DND-41 (cell line): Measurements from ENCODE around the gene CFAP54.

Experiments
- ATAC-seq: fragments of 200-7000 bp; cut with Tn5 transposase; 3 replicates; pipeline ENCODE4 v1.9.1; 2021; ENCODE audit warnings: low read depth; ENCODE audit not compliant: insufficient read depth
- DNase-seq: peaks from one replicate; pipeline ENCODE4 v3.0.0-alpha.2; 2020
- H2AFZ ChIP-seq: 2 replicates; pipeline ENCODE4 v1.6.0; 2012; ENCODE audit warnings: low read depth, low read length
- H3K27ac ChIP-seq: 2 replicates; pipeline ENCODE4 v1.5.1; 2012; ENCODE audit warnings: low read length, inconsistent platforms
- H3K27me3 ChIP-seq: fragments of 200-600 bp; sonication (generic); 2 replicates; pipeline ENCODE4 v1.6.0; 2012; ENCODE audit warnings: low read length, mild to moderate bottlenecking, inconsistent platforms; ENCODE audit not compliant: insufficient read depth, poor library complexity
- H3K36me3 ChIP-seq: 2 replicates; pipeline ENCODE4 v1.5.1; 2012; ENCODE audit warnings: low read length, inconsistent platforms; ENCODE audit not compliant: insufficient read depth
- H3K4me1 ChIP-seq: 2 replicates; pipeline ENCODE4 v1.5.1; 2012; ENCODE audit warnings: mild to moderate bottlenecking, low read length; ENCODE audit not compliant: insufficient read depth
- H3K4me2 ChIP-seq: 2 replicates; pipeline ENCODE4 v1.6.0; 2012; ENCODE audit warnings: mild to moderate bottlenecking, moderate library complexity, low read length, inconsistent platforms; ENCODE audit not compliant: insufficient read depth
- H3K4me3 ChIP-seq, 2 experiments: fragments of 200-600 bp in 1 of 2; shearing (Covaris generic) in 1 of 2; 2 replicates each; pipeline ENCODE4 v1.5.1; 2012 to 2016; ENCODE audit warnings: inconsistent platforms in 2 of 2, low read length in 2 of 2, mild to moderate bottlenecking in 2 of 2, low read depth in 1 of 2, moderate library complexity in 1 of 2
- H3K79me2 ChIP-seq: 2 replicates; pipeline ENCODE4 v1.6.0; 2012; ENCODE audit warnings: low read length, inconsistent platforms; ENCODE audit not compliant: insufficient read depth
- H3K9ac ChIP-seq: 2 replicates; pipeline ENCODE4 v1.6.0; 2012; ENCODE audit warnings: low read depth, mild to moderate bottlenecking, inconsistent platforms, low read length, moderate library complexity
- H3K9me3 ChIP-seq: 2 replicates; pipeline ENCODE4 v1.5.1; 2012; ENCODE audit warnings: low read length, moderate library complexity, mild to moderate bottlenecking, inconsistent platforms; ENCODE audit not compliant: insufficient read depth, severe bottlenecking
- H4K20me1 ChIP-seq: 2 replicates; pipeline ENCODE4 v1.6.0; 2012; ENCODE audit warnings: low read length; ENCODE audit not compliant: insufficient read depth
- EZH2 ChIP-seq: IDR thresholded peaks from 3 replicates; pipeline ENCODE4 v1.6.1; 2012; ENCODE audit warnings: borderline replicate concordance, low read depth, mild to moderate bottlenecking, moderate library complexity, low read length, inconsistent platforms; ENCODE audit not compliant: severe bottlenecking
- TF ChIP-seq, protein P1 (sequence below): IDR thresholded peaks from 2 replicates; pipeline ENCODE4 v1.5.1; 2012; ENCODE audit warnings: borderline replicate concordance, low read length, moderate library complexity, mild to moderate bottlenecking; ENCODE audit not compliant: poor library complexity, severe bottlenecking; ENCODE audit errors: extremely low read depth

CFAP54 gene

GRCh38 chr12:96548384-96548783, 59.0 kb downstream of the CFAP54 start:
- H2AFZ ChIP-seq = no peak overlapping the region; the same call in 1 of the 2 replicates
- no peak overlapping the region for H3K27ac ChIP-seq
- H3K9ac ChIP-seq = no peak overlapping the region
- H3K27me3 ChIP-seq = no peaks in the 10 kb centered on the region
- no peak overlapping the region for H3K4me2 ChIP-seq
- no peaks in the 10 kb centered on the region for H3K4me1 ChIP-seq
- H3K79me2 ChIP-seq = no peaks in the 10 kb centered on the region
- H4K20me1 ChIP-seq = no peaks in the 10 kb centered on the region
- TF ChIP-seq, protein P1, sequence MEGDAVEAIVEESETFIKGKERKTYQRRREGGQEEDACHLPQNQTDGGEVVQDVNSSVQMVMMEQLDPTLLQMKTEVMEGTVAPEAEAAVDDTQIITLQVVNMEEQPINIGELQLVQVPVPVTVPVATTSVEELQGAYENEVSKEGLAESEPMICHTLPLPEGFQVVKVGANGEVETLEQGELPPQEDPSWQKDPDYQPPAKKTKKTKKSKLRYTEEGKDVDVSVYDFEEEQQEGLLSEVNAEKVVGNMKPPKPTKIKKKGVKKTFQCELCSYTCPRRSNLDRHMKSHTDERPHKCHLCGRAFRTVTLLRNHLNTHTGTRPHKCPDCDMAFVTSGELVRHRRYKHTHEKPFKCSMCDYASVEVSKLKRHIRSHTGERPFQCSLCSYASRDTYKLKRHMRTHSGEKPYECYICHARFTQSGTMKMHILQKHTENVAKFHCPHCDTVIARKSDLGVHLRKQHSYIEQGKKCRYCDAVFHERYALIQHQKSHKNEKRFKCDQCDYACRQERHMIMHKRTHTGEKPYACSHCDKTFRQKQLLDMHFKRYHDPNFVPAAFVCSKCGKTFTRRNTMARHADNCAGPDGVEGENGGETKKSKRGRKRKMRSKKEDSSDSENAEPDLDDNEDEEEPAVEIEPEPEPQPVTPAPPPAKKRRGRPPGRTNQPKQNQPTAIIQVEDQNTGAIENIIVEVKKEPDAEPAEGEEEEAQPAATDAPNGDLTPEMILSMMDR = no peak
- TF ChIP-seq EZH2 = no peak
- no peaks in the 10 kb centered on the region for H3K9me3 ChIP-seq
- ATAC-seq = no peak
- no peak overlapping the region for H3K4me3 ChIP-seq
- no peak for DNase-seq
- H3K36me3 ChIP-seq = no peaks in the 10 kb centered on the region

DNA sequence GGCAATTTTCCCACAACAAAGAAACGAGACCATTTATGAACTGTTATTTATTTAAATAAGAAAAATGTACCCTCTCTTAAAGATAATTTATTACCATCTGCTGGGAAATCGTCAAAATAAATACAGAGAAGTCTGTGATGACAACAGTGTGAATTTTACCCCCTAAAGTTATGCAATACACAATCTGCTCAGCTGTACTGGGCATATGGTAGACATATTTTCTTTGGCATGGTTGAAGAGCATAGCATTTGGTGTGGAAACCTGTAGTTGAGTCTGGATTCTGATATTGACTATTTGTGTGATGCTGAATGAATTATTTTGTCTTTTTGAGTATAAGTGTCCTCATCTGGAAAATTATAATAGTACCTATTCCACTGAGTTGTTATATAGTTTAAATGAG, 60.0 kb downstream of the CFAP54 start:
- H3K9ac ChIP-seq = no peak overlapping the region

DNA sequence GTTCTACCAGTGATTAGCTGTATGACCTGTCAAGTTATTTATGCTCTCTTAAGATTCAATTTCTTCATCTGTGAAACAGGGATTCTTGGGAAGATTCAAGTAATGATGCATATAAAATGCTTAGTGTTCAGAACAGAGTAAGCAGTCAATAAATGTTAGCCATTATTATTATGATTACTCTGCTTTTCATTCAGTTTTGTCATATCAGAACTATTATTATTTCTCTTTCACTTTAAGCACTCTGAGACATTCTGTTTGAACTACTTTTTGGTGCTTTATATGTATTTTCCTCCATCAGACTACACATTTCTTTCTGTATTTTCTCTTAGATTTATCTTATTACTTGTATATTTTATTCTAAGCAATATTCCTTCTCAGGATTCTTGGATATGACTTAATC, 81.2 kb downstream of the CFAP54 start:
- TF ChIP-seq, protein P1 = no peak
- TF ChIP-seq EZH2 = no peak
- H3K9me3 ChIP-seq = no peaks in the 10 kb centered on the region
- no peaks in the 10 kb centered on the region for H4K20me1 ChIP-seq
- no peaks in the 10 kb centered on the region for H3K27me3 ChIP-seq
- no peaks in the 10 kb centered on the region for H3K4me1 ChIP-seq
- no peak overlapping the region for H3K27ac ChIP-seq
- H3K79me2 ChIP-seq = no peaks in the 10 kb centered on the region
- H3K9ac ChIP-seq = no peak overlapping the region
- H3K4me3 ChIP-seq = no peak overlapping the region
- ATAC-seq (no peak), DNase-seq (no peak)
- no peak overlapping the region for H3K4me2 ChIP-seq
- H2AFZ ChIP-seq = no peak overlapping the region
- no peaks in the 10 kb centered on the region for H3K36me3 ChIP-seq

More for the DNA sequence above, 60.0 kb downstream of the CFAP54 start:
- Histone ChIP-seq H3K4me2 (no peak overlapping the region), H3K27ac (no peak overlapping the region), H3K79me2 (no peaks in the 10 kb centered on the region), H4K20me1 (no peaks in the 10 kb centered on the region), H3K4me3 (no peak overlapping the region), H3K27me3 (no peaks in the 10 kb centered on the region), H3K4me1 (no peaks in the 10 kb centered on the region), H2AFZ (no peak overlapping the region), H3K36me3 (no peaks in the 10 kb centered on the region), H3K9me3 (no peaks in the 10 kb centered on the region)
- ATAC-seq (no peak), DNase-seq (no peak)
- TF ChIP-seq EZH2 = no peak
- TF ChIP-seq, protein P1 = no peak
